HG03103 (cell line): ENCODE data around the gene AGTRAP.

Source experiments
- ATAC-seq: cut with Tn5 transposase; IDR thresholded peaks from one replicate; pipeline ENCODE4 v1.9.1; 2021; ENCODE audit warnings: low read depth; ENCODE audit not compliant: unreplicated experiment

Gene AGTRAP

GRCh38 chr1:11731691-11732283 lies 4.1 kb upstream of the AGTRAP start:
- no peak for ATAC-seq

GRCh38 chr1:11733306-11733705 lies 2.6 kb upstream of the AGTRAP start:
- no peak for ATAC-seq

- ATAC-seq: no peak
Observed at GRCh38 chr1:11735531-11735853, 444 bp upstream of the AGTRAP start.

GRCh38 chr1:11736746-11737639 lies 1.1 kb downstream of the AGTRAP start:
- ATAC-seq: no peak

- no peak for ATAC-seq
Observed at GRCh38 chr1:11738096-11738495, 2.2 kb downstream of the AGTRAP start.

GRCh38 chr1:11738783-11739182 lies 2.8 kb downstream of the AGTRAP start:
- no peak for ATAC-seq

- ATAC-seq: no peak
Observed at GRCh38 chr1:11740258-11741192, 4.6 kb downstream of the AGTRAP start.

- ATAC-seq: no peak
Observed at GRCh38 chr1:11741482-11741881, 5.5 kb downstream of the AGTRAP start.

GRCh38 chr1:11741919-11742558 lies 6.1 kb downstream of the AGTRAP start:
- ATAC-seq: no peak

- no peak for ATAC-seq
Observed at GRCh38 chr1:11744287-11744686, 8.4 kb downstream of the AGTRAP start.

GRCh38 chr1:11746092-11746491 lies 10.2 kb downstream of the AGTRAP start:
- ATAC-seq: no peak

GRCh38 chr1:11746795-11747487 lies 11.0 kb downstream of the AGTRAP start:
- no peak for ATAC-seq

GRCh38 chr1:11748294-11749202 lies 12.6 kb downstream of the AGTRAP start:
- ATAC-seq: no peak

- no peak for ATAC-seq
Observed at GRCh38 chr1:11749203-11749689, 13.3 kb downstream of the AGTRAP start.

GRCh38 chr1:11749996-11750395 lies 14.1 kb downstream of the AGTRAP start:
- ATAC-seq: no peak

GRCh38 chr1:11751087-11751486 lies 15.2 kb downstream of the AGTRAP start:
- no peak for ATAC-seq

GRCh38 chr1:11752359-11753088 lies 16.6 kb downstream of the AGTRAP start:
- no peak for ATAC-seq

- ATAC-seq: no peak
Observed at GRCh38 chr1:11753555-11754208, 17.7 kb downstream of the AGTRAP start.
